Measurements from ENCODE around the gene HLCS. TPM values are rescaled to one million over a fixed set of nuclear protein-coding genes. Genes with fewer than 3 reads are reported as not detected.

Gene HLCS
- total and polyA plus RNA-seq, 10 of the 15 experiments (the other 5 are each of a cell fraction or from before 2014, with no cell fraction given): 1.5 to 12.7 (median 9.6) TPM

GRCh38 chr21:36811762-36812161, 154.7 kb downstream of the HLCS start:
- 68% methylated on average over 6 of the region's 7 CpGs for WGBS (ENCODE audit: insufficient coverage, insufficient replicate concordance, low lambda C conversion rate, missing lambda C conversion rate)
- no peak overlapping the region for H2AFZ ChIP-seq (ENCODE audit: control insufficient read depth, low read depth, low read length)
- POLR2A ChIA-PET: no interaction called here
- FAIRE-seq (no peak), ATAC-seq (no peak), DNase-seq (ENCODE audit: low read depth, low spot score) (no peak)
- no peak overlapping the region for H3K27ac ChIP-seq (ENCODE audit: control insufficient read depth, insufficient read depth)
- no TSS peak for BruUV-seq (replicated peaks)
- CTCF ChIA-PET: no interaction called here
- no peaks in the 10 kb centered on the region for H3K36me3 ChIP-seq (ENCODE audit: control insufficient read depth in 2 of 2, insufficient read depth in 2 of 2, low read length in 1 of 2)
- no peaks in the 10 kb centered on the region for H4K20me1 ChIP-seq (ENCODE audit: control insufficient read depth, insufficient read depth)
- H3K27me3 ChIP-seq (replicated peaks in 1 of 2; ENCODE audit: control insufficient read depth in 2 of 2, insufficient read depth in 2 of 2, low read length in 1 of 2): no peaks in the 10 kb centered on the region
- no peaks in the 10 kb centered on the region for H3K79me2 ChIP-seq (ENCODE audit: control insufficient read depth, insufficient read depth, low read length)
- H3K4me2 ChIP-seq (ENCODE audit: control insufficient read depth, insufficient read depth): no peak overlapping the region
- intact Hi-C loops (cut with micrococcal nuclease; ENCODE audit: unreplicated experiment): no loop called here
- SMC1A ChIA-PET (ENCODE audit: uncharacterized antibody, unreplicated experiment): no interaction called here
- H3K9ac ChIP-seq (ENCODE audit: control insufficient read depth, insufficient read depth, low read length): no peak overlapping the region
- no peak overlapping the region for H3K4me3 ChIP-seq
- TF ChIP-seq ZBED1 (IDR thresholded peaks at IDR 0.05; ENCODE audit: borderline replicate concordance): no peak
- TF ChIP-seq ZNF384 (IDR thresholded peaks at IDR 0.05; ENCODE audit: borderline replicate concordance, low read depth, low read length): no peak
- no peak for TF ChIP-seq E2F4 (IDR thresholded peaks at IDR 0.05; ENCODE audit: low read depth, low read length)
- H3K4me1 ChIP-seq (ENCODE audit: control insufficient read depth, insufficient read depth, low read length): no peaks in the 10 kb centered on the region
- RAD21 ChIA-PET (ENCODE audit: unreplicated experiment): no interaction called here
- in situ Hi-C loops (cut with MboI): no loop called here
- H3K9me3 ChIP-seq (replicated peaks; ENCODE audit: control insufficient read depth, insufficient read depth, low read length): no peaks in the 10 kb centered on the region

- no peaks in the 10 kb centered on the region for H3K4me1 ChIP-seq (ENCODE audit: control insufficient read depth, insufficient read depth, low read length)
- no peaks in the 10 kb centered on the region for H4K20me1 ChIP-seq (ENCODE audit: control insufficient read depth, insufficient read depth)
- H3K27ac ChIP-seq (ENCODE audit: control insufficient read depth, insufficient read depth): no peak overlapping the region
- no peaks in the 10 kb centered on the region for H3K79me2 ChIP-seq (ENCODE audit: control insufficient read depth, insufficient read depth, low read length)
- RAD21 ChIA-PET (ENCODE audit: unreplicated experiment): no interaction called here
- WGBS (ENCODE audit: insufficient coverage, insufficient replicate concordance, low lambda C conversion rate, missing lambda C conversion rate): 74% methylated on average over 2 of the region's 2 CpGs
- POLR2A ChIA-PET: no interaction called here
- H3K9ac ChIP-seq (ENCODE audit: control insufficient read depth, insufficient read depth, low read length): no peak overlapping the region
- CTCF ChIA-PET: interaction anchor here (1.0 kb wide), 1 partner anchor 25 kb away, joined by 3 read pairs; no protein-coding TSS in a partner anchor
- intact Hi-C loops (cut with micrococcal nuclease; ENCODE audit: unreplicated experiment): no loop called here
- no peak overlapping the region for H2AFZ ChIP-seq (ENCODE audit: control insufficient read depth, low read depth, low read length)
- FAIRE-seq (no peak), ATAC-seq (no peak), DNase-seq (ENCODE audit: low read depth, low spot score) (no peak)
- H3K27me3 ChIP-seq (replicated peaks in 1 of 2; ENCODE audit: control insufficient read depth in 2 of 2, insufficient read depth in 2 of 2, low read length in 1 of 2): no peaks in the 10 kb centered on the region
- no TSS peak for BruUV-seq (replicated peaks)
- no peak overlapping the region for H3K4me3 ChIP-seq
- TF ChIP-seq IRF4 (IDR thresholded peaks at IDR 0.05; ENCODE audit: low read depth, low read length) (no peak), ZNF592 (IDR thresholded peaks at IDR 0.05) (no peak), CREB1 (IDR thresholded peaks at IDR 0.05; ENCODE audit: low read depth) (no peak), BHLHE40 (IDR thresholded peaks at IDR 0.05; ENCODE audit: borderline replicate concordance in 1 of 2, low read depth in 2 of 2, low read length in 1 of 2) (no peak), USF2 (IDR thresholded peaks at IDR 0.05; ENCODE audit: borderline replicate concordance, low read depth, low read length) (no peak)
- no peaks in the 10 kb centered on the region for H3K9me3 ChIP-seq (replicated peaks; ENCODE audit: control insufficient read depth, insufficient read depth, low read length)
- in situ Hi-C loops (cut with MboI): no loop called here
- H3K4me2 ChIP-seq (ENCODE audit: control insufficient read depth, insufficient read depth): no peak overlapping the region
- H3K36me3 ChIP-seq (ENCODE audit: control insufficient read depth in 2 of 2, insufficient read depth in 2 of 2, low read length in 1 of 2): no peaks in the 10 kb centered on the region
- SMC1A ChIA-PET (ENCODE audit: uncharacterized antibody, unreplicated experiment): no interaction called here
These were observed 156.0 kb downstream of the HLCS start for GRCh38 chr21:36810443-36810842.

All from GM12878 (cell line).